HCT116 (cell line): ENCODE data around the gene THOC2. TPM values are rescaled to one million over a fixed set of nuclear protein-coding genes. Genes with fewer than 3 reads are reported as not detected.

Experiments
- ATAC-seq: fragments of 200-7000 bp; cut with Tn5 transposase; 2 replicates; pipeline ENCODE4 v1.9.1; 2020; ENCODE audit warnings: mild to moderate bottlenecking, moderate library complexity
- BruUV-seq: library from RNA; stranded (reverse); fragments of 400-500 nt; replicated peaks from 2 replicates; lab custom pipeline; 2021; lab: Mats Ljungman, UMichigan
- CTCF ChIA-PET: fragments of 300-600 bp; sonication (Branson Sonifier 250); formaldehyde crosslinking; loops from one replicate; lab custom pipeline; 2021; ENCODE audit warnings: antibody characterized with exemption; lab: Charles Lee
- POLR2A ChIA-PET: fragments of 300-600, 350-600 bp; sonication (Branson Sonifier 250); formaldehyde crosslinking; loops from one replicate; lab custom pipeline; 2021; ENCODE audit warnings: antibody characterized with exemption; lab: Charles Lee
- RAD21 ChIA-PET, 2 experiments: fragments of 300-600 bp; sonication (Branson Sonifier 250); formaldehyde crosslinking; loops; one replicate each; lab custom pipeline; 2023; ENCODE audit warnings: low total read pairs in 2 of 2; ENCODE audit not compliant: uncharacterized antibody in 2 of 2, unreplicated experiment in 2 of 2, low non-redundant PET in 1 of 2; lab: Charles Lee
- DNase-seq: peaks from one replicate; pipeline ENCODE4 v3.0.0-alpha.2; 2010; ENCODE audit warnings: low read depth, low spot score
- H2AFZ ChIP-seq: fragments of 200-600 bp; shearing (Covaris generic), sonication (generic); 2 replicates; pipeline ENCODE4 v1.6.1; 2017; ENCODE audit warnings: low read depth, mixed run types, mixed read lengths, antibody characterized with exemption, low read length; ENCODE audit not compliant: poor library complexity, severe bottlenecking
- H3K27ac ChIP-seq: 2 replicates; pipeline ENCODE4 v1.5.1; 2012; ENCODE audit warnings: low read depth, low read length
- H3K27me3 ChIP-seq: fragments of 200-600 bp; sonication (generic); 2 replicates; pipeline ENCODE4 v1.6.1; 2016; ENCODE audit warnings: mixed run types, low read length, mixed read lengths; ENCODE audit not compliant: insufficient read depth
- H3K36me3 ChIP-seq, 2 experiments: fragments of 200-500 bp in 1 of 2; fragments of 200-600 bp in 1 of 2; sonication (Bioruptor generic) in 1 of 2; sonication (generic) in 1 of 2; 2 replicates each; pipeline versions ENCODE4 v1.5.1 to v1.6.1; 2014 to 2016; ENCODE audit warnings: low read length in 2 of 2, inconsistent platforms in 1 of 2, mixed read lengths in 1 of 2, mixed run types in 1 of 2; ENCODE audit not compliant: insufficient read depth in 2 of 2, control insufficient read depth in 1 of 2
- H3K4me1 ChIP-seq, 2 experiments: fragments of 200-600 bp in 1 of 2; sonication (generic) in 1 of 2; 2 replicates each; pipeline versions ENCODE4 v1.5.1 to v1.6.1; 2012 to 2017; ENCODE audit warnings: low read length in 2 of 2, inconsistent platforms in 1 of 2, mild to moderate bottlenecking in 1 of 2, mixed read lengths in 1 of 2, mixed run types in 1 of 2, moderate library complexity in 1 of 2; ENCODE audit not compliant: insufficient read depth in 2 of 2, control insufficient read depth in 1 of 2
- H3K4me2 ChIP-seq: fragments of 200-600 bp; sonication (generic); 2 replicates; pipeline ENCODE4 v1.6.1; 2017; ENCODE audit warnings: mixed run types, low read length, mixed read lengths
- H3K4me3 ChIP-seq, 2 experiments: fragments of 200-600 bp in 1 of 2; sonication (generic) in 1 of 2; replicated peaks in 1 of 2; 2 replicates each; pipeline ENCODE4 v1.5.1; 2011 to 2016; ENCODE audit warnings: low read length in 2 of 2, control low read depth in 1 of 2, low read depth in 1 of 2, mild to moderate bottlenecking in 1 of 2, mixed read lengths in 1 of 2, mixed run types in 1 of 2
- H3K79me2 ChIP-seq: fragments of 200-600 bp; sonication (generic); 2 replicates; pipeline ENCODE4 v1.6.1; 2017; ENCODE audit warnings: mild to moderate bottlenecking, mixed run types, low read length, moderate library complexity, mixed read lengths; ENCODE audit not compliant: insufficient read depth
- H3K9ac ChIP-seq: fragments of 200-600 bp; sonication (generic); 2 replicates; pipeline ENCODE4 v1.6.1; 2016; ENCODE audit warnings: low read length, mixed read lengths
- H3K9me2 ChIP-seq: fragments of 200-600 bp; sonication (generic), shearing (Covaris generic); 2 replicates; pipeline ENCODE4 v1.6.1; 2017; ENCODE audit warnings: mixed run types, mild to moderate bottlenecking, moderate library complexity; ENCODE audit not compliant: insufficient read depth
- H3K9me3 ChIP-seq, 2 experiments: fragments of 200-500 bp in 1 of 2; fragments of 200-600 bp in 1 of 2; sonication (Bioruptor generic) in 1 of 2; sonication (generic) in 1 of 2; 2 replicates each; pipeline ENCODE4 v1.6.1; 2014 to 2017; ENCODE audit warnings: low read length in 2 of 2, mixed read lengths in 2 of 2, inconsistent platforms in 1 of 2, low read depth in 1 of 2, mild to moderate bottlenecking in 1 of 2, mixed run types in 1 of 2, moderate library complexity in 1 of 2; ENCODE audit not compliant: control insufficient read depth in 1 of 2, insufficient read depth in 1 of 2
- H4K20me1 ChIP-seq: fragments of 200-600 bp; sonication (generic), shearing (Covaris generic); 2 replicates; pipeline ENCODE4 v1.6.1; 2017; ENCODE audit warnings: mixed run types, mild to moderate bottlenecking, moderate library complexity; ENCODE audit not compliant: insufficient read depth
- CEBPB ChIP-seq: IDR thresholded peaks from 2 replicates; pipeline ENCODE4 v1.6.1; 2012; ENCODE audit warnings: low read depth
- EGR1 ChIP-seq: IDR thresholded peaks from 2 replicates; pipeline ENCODE4 v1.6.1; 2012; ENCODE audit warnings: low read depth
- ELF1 ChIP-seq: IDR thresholded peaks from 2 replicates; pipeline ENCODE4 v1.6.1; 2012; ENCODE audit warnings: low read depth, borderline replicate concordance
- EZH2 ChIP-seq: fragments of 200-600 bp; sonication (generic); IDR thresholded peaks from 2 replicates; pipeline ENCODE4 v1.6.1; 2017; ENCODE audit warnings: antibody characterized with exemption, mixed run types
- FOSL1 ChIP-seq: IDR thresholded peaks from 2 replicates; pipeline ENCODE4 v1.6.1; 2012; ENCODE audit warnings: low read depth
- MAX ChIP-seq: IDR thresholded peaks from 2 replicates; pipeline ENCODE4 v1.6.1; 2012
- POLR2A ChIP-seq: IDR thresholded peaks from 2 replicates; pipeline ENCODE4 v1.7.0; 2011; ENCODE audit warnings: borderline replicate concordance; ENCODE audit not compliant: insufficient read depth, insufficient read length; ENCODE audit errors: extremely low read depth
- RAD21 ChIP-seq: IDR thresholded peaks from 2 replicates; pipeline ENCODE4 v1.6.1; 2012; ENCODE audit warnings: low read depth, mild to moderate bottlenecking
- REST ChIP-seq: IDR thresholded peaks from 2 replicates; pipeline ENCODE4 v1.6.1; 2012; ENCODE audit warnings: low read depth
- SRF ChIP-seq: IDR thresholded peaks from 2 replicates; pipeline ENCODE4 v1.6.1; 2012; ENCODE audit warnings: low read depth
- YY1 ChIP-seq: IDR thresholded peaks from 2 replicates; pipeline ENCODE4 v1.6.1; 2011; ENCODE audit warnings: low read length, low read depth, moderate library complexity, mild to moderate bottlenecking; ENCODE audit not compliant: insufficient replicate concordance; ENCODE audit errors: extremely low read depth
- ZBTB33 ChIP-seq: IDR thresholded peaks from 2 replicates; pipeline ENCODE4 v1.6.1; 2011; ENCODE audit warnings: mild to moderate bottlenecking, low read length, moderate library complexity; ENCODE audit not compliant: insufficient replicate concordance; ENCODE audit errors: extremely low read depth
- ZFX ChIP-seq: fragments of 450-650 bp; IDR thresholded peaks from 2 replicates; pipeline ENCODE4 v1.6.1; 2017
- ZNF274 ChIP-seq: fragments of 200-500 bp; sonication (Bioruptor generic); IDR thresholded peaks from 2 replicates; pipeline ENCODE4 v1.6.1; 2014; ENCODE audit warnings: mild to moderate bottlenecking, low read depth, low read length, inconsistent platforms
- intact Hi-C: fragments of 100-400 bp; cut with micrococcal nuclease; formaldehyde crosslinking; loops from 2 replicates; pipeline ENCODE4 v1.10.0; 2022
- total RNA-seq: library from RNA; stranded (reverse); gene quantifications from one replicate; pipeline ENCODE4 v1.2.1, GENCODE V29; 2021; ENCODE audit not compliant: unreplicated experiment

The THOC2 gene
- total RNA-seq, 1 experiment from 2014 or later, result 85.3 TPM

- ChIA-PET RAD21 (no interaction called here), POLR2A (interaction anchor here (0.7 kb wide), 1 partner anchor 26 kb away, joined by 3 read pairs; no protein-coding TSS in a partner anchor), CTCF (no interaction called here)
- Histone ChIP-seq H3K36me3 (no peaks in the 10 kb centered on the region), H4K20me1 (no peaks in the 10 kb centered on the region), H3K9me3 (no peaks in the 10 kb centered on the region), H3K27ac (no peak overlapping the region), H2AFZ (no peak overlapping the region), H3K79me2 (no peaks in the 10 kb centered on the region), H3K9me2 (no peaks in the 10 kb centered on the region), H3K27me3 (no peaks in the 10 kb centered on the region), H3K4me2 (no peak overlapping the region), H3K9ac (no peak overlapping the region), H3K4me3 (no peak overlapping the region), H3K4me1 (peaks cover 0 to 4% of the 10 kb centered on the region in 2 experiments; a peak in 1 of 4 replicates)
- no peak for DNase-seq
- BruUV-seq, result no TSS peak
- intact Hi-C loops, result no loop called here
- TF ChIP-seq SRF (no peak), EZH2 (no peak), ELF1 (no peak), MAX (no peak), CEBPB (no peak), EGR1 (no peak), YY1 (no peak), FOSL1 (no peak), REST (no peak), ZFX (no peak), ZNF274 (no peak), RAD21 (no peak), POLR2A (no peak), ZBTB33 (no peak)
- no peak for ATAC-seq
Measured at GRCh38 chrX:123773258-123773988, 40.6 kb upstream of the THOC2 start.
